ENCODE data around the gene DBI.

GRCh38 chr2:119383410-119384140 lies 16.8 kb downstream of the DBI start:
- TF ChIP-seq POLR2A (IDR thresholded peaks at IDR 0.05) (no peak), CTCF (IDR thresholded peaks at IDR 0.05) (no peak)

All from heart left ventricle (tissue), 13 donors.